A673 (cell line): ENCODE data around the gene RAD50. TPM values are rescaled to one million over a fixed set of nuclear protein-coding genes. Genes with fewer than 3 reads are reported as not detected.
"Not testable (repeated sequence)": the region's sequence is repeated elsewhere in the genome, so short reads cannot be mapped to it uniquely, and the experiment has no call there.

Experiments
- BruUV-seq: library from RNA; stranded (reverse); fragments of 400-500 nt; replicated peaks from 2 replicates; lab custom pipeline; 2021; lab: Mats Ljungman, UMichigan
- CTCF ChIA-PET: fragments of 300-600 bp; sonication (Branson Sonifier 250); formaldehyde crosslinking; loops from one replicate; lab custom pipeline; 2022; ENCODE audit warnings: antibody characterized with exemption; lab: Charles Lee
- POLR2A ChIA-PET: fragments of 300-600 bp; sonication (Branson Sonifier 250); formaldehyde crosslinking; loops from one replicate; lab custom pipeline; 2022; ENCODE audit warnings: antibody characterized with exemption; ENCODE audit not compliant: low non-redundant PET; lab: Charles Lee
- DNase-seq: peaks from one replicate; pipeline ENCODE4 v3.0.0-alpha.2; 2015; ENCODE audit warnings: low spot score
- H3K27ac ChIP-seq: fragments of 200-600 bp; sonication (generic); 2 replicates; pipeline ENCODE4 v1.5.1; 2016; ENCODE audit warnings: mixed run types, low read depth, mild to moderate bottlenecking, mixed read lengths, antibody characterized with exemption, low read length; ENCODE audit not compliant: poor library complexity, severe bottlenecking
- H3K27me3 ChIP-seq: fragments of 200-600 bp; sonication (generic); replicated peaks from 2 replicates; pipeline ENCODE4 v1.6.1; 2017; ENCODE audit warnings: mixed run types, low read depth, mild to moderate bottlenecking, mixed read lengths, antibody characterized with exemption, low read length; ENCODE audit not compliant: insufficient read depth, poor library complexity
- H3K36me3 ChIP-seq: fragments of 200-600 bp; sonication (generic); 2 replicates; pipeline ENCODE4 v1.6.1; 2016; ENCODE audit warnings: mixed run types, mild to moderate bottlenecking, mixed read lengths, antibody characterized with exemption, low read length; ENCODE audit not compliant: insufficient read depth, poor library complexity, severe bottlenecking
- H3K4me1 ChIP-seq: fragments of 200-600 bp; sonication (generic); 2 replicates; pipeline ENCODE4 v1.6.1; 2017; ENCODE audit warnings: mixed run types, mild to moderate bottlenecking, mixed read lengths, antibody characterized with exemption, low read length; ENCODE audit not compliant: insufficient read depth, poor library complexity, severe bottlenecking
- H3K4me3 ChIP-seq: fragments of 200-600 bp; sonication (generic); 2 replicates; pipeline ENCODE4 v1.5.1; 2016; ENCODE audit warnings: low read depth, mixed run types, mild to moderate bottlenecking, mixed read lengths, low read length; ENCODE audit not compliant: poor library complexity, severe bottlenecking
- H3K9me3 ChIP-seq: fragments of 200-600 bp; sonication (generic); 2 replicates; pipeline ENCODE4 v1.6.1; 2016; ENCODE audit warnings: mixed run types, low read depth, mild to moderate bottlenecking, mixed read lengths, antibody characterized with exemption, low read length; ENCODE audit not compliant: poor library complexity, severe bottlenecking
- CTCF ChIP-seq: fragments of 300-800, 200-600 bp; sonication (generic); conservative IDR thresholded peaks from 2 replicates; pipeline ENCODE4 v1.5.1; 2017; ENCODE audit warnings: low read depth, mild to moderate bottlenecking, antibody characterized with exemption, low read length, moderate library complexity, mixed read lengths
- EZH2 ChIP-seq: fragments of 200-600 bp; sonication (generic); IDR thresholded peaks from 2 replicates; pipeline ENCODE4 v1.6.1; 2017; ENCODE audit warnings: borderline replicate concordance, low read depth, mild to moderate bottlenecking, mixed read lengths, antibody characterized with exemption, low read length; ENCODE audit not compliant: poor library complexity, severe bottlenecking
- intact Hi-C: fragments of 100-400 bp; cut with micrococcal nuclease; formaldehyde crosslinking; loops from one replicate; pipeline ENCODE4 v1.10.0; 2022; ENCODE audit not compliant: unreplicated experiment
- total RNA-seq: library from RNA; stranded (reverse); gene quantifications from 2 replicates; pipeline ENCODE4 v1.2.3, GENCODE V29; 2021

RAD50 gene
- total RNA-seq, 1 experiment from 2014 or later, result 43.6 TPM

DNA sequence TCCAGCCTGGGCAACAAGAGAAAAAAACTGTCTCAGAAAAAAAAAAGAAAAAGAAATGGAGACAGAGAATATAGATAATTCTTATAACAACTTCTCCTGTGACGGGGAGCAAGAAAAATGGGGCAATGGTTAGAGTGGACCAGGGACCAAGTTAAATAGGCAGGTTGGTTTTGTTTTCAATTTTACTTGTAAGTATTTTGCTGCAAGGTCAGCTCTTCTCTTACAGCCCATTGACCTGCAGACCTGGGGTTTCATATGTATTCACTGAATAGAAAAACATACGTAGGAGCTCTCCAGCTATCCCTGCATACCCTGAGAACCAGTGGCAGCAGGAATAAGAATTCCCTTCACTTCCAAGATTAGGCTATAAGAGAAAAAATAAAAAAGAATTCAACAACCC lies 72.0 kb downstream of the RAD50 start:
- BruUV-seq, result no TSS peak
- Histone ChIP-seq H3K27ac (no peak overlapping the region), H3K27me3 (no peaks in the 10 kb centered on the region), H3K4me3 (no peak overlapping the region), H3K9me3 (no peaks in the 10 kb centered on the region), H3K4me1 (no peaks in the 10 kb centered on the region), H3K36me3 (no peaks in the 10 kb centered on the region)
- DNase-seq, result no peak
- intact Hi-C loops, result no loop called here
- ChIA-PET CTCF (no interaction called here), POLR2A (no interaction called here)
- TF ChIP-seq EZH2 (no peak), CTCF (no peak)

GRCh38 chr5:132629230-132629944 lies 72.6 kb downstream of the RAD50 start:
- ChIA-PET CTCF (no interaction called here), POLR2A (no interaction called here)
- H3K36me3 ChIP-seq, result no peaks in the 10 kb centered on the region
- H3K27ac ChIP-seq, result no peak overlapping the region
- no peaks in the 10 kb centered on the region for H3K27me3 ChIP-seq
- H3K4me3 ChIP-seq, result no peak overlapping the region
- DNase-seq, result no peak
- H3K9me3 ChIP-seq, result no peaks in the 10 kb centered on the region
- TF ChIP-seq CTCF (no peak), EZH2 (no peak)
- no TSS peak for BruUV-seq
- no peaks in the 10 kb centered on the region for H3K4me1 ChIP-seq
- intact Hi-C loops, result no loop called here

DNA sequence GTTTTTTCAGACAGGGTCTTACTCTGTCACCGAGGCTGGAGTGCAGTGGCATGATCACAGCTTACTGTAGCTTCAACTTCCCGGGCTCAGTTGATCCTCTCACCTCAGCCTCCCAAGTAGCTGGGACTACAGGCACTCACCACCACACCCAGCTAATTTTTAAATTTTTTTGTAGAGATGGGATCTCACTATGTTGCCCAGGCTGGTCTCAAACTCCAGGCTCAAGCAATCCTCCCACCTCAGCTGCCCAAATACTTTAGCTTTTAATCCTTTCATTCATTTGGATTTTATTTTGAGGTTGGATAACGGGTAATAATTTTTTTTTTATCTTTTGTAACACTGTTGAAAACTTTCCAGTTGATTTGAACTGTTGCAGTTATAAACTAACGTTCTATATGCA lies 76.8 kb downstream of the RAD50 start:
- intact Hi-C loops, H3K27ac ChIP-seq, POLR2A ChIA-PET, H3K9me3 ChIP-seq, H3K4me1 ChIP-seq, H3K27me3 ChIP-seq, H3K4me3 ChIP-seq, DNase-seq, BruUV-seq, H3K36me3 ChIP-seq, CTCF ChIA-PET: not testable (repeated sequence)

GRCh38 chr5:132635873-132636272 lies 79.1 kb downstream of the RAD50 start:
- CTCF ChIA-PET, result no interaction called here
- H3K4me3 ChIP-seq, result no peak overlapping the region

More at GRCh38 chr5:132635873-132636272, 79.1 kb downstream of the RAD50 start:
- Histone ChIP-seq H3K27ac (no peak overlapping the region), H3K36me3 (peaks cover 17% of the 10 kb centered on the region), H3K9me3 (no peaks in the 10 kb centered on the region), H3K4me1 (no peaks in the 10 kb centered on the region), H3K27me3 (no peaks in the 10 kb centered on the region)
- TF ChIP-seq CTCF, result no peak
- TF ChIP-seq EZH2, result no peak
- intact Hi-C loops, result no loop called here
- no TSS peak for BruUV-seq
- POLR2A ChIA-PET, result interaction anchor here (0.7 kb wide), 1 partner anchor 34 kb away, joined by 3 read pairs; no protein-coding TSS in a partner anchor
- no peak for DNase-seq
